ENCODE data around the gene CTCF.
A peak's percentile ranks its signal among the peaks of the same experiment; 100 is the strongest.

CTCF gene

GRCh38 chr16:67542464-67542863, 19.9 kb upstream of the CTCF start:
- no peak overlapping the region for H3K9ac ChIP-seq (ENCODE audit: low read depth in 1 of 2, low read length in 2 of 2)
- no peaks in the 10 kb centered on the region for H3K9me3 ChIP-seq (ENCODE audit: control insufficient read depth in 1 of 2, low read length in 2 of 2)
- no peak overlapping the region for H3K27ac ChIP-seq (ENCODE audit: low read depth, low read length)
- peaks cover 25 to 47% of the 10 kb centered on the region in 2 donors for H3K4me1 ChIP-seq (ENCODE audit: control insufficient read depth in 1 of 2, insufficient read depth in 2 of 2, low read length in 2 of 2)
- H3K4me3 ChIP-seq (ENCODE audit: low read depth in 1 of 2, low read length in 2 of 2) = no peak overlapping the region
- peaks cover 5 to 38% of the 10 kb centered on the region in 2 donors for H3K36me3 ChIP-seq (ENCODE audit: control insufficient read depth in 1 of 2, insufficient read depth in 2 of 2, low read length in 2 of 2)
- no peaks in the 10 kb centered on the region for H3K27me3 ChIP-seq (ENCODE audit: control insufficient read depth in 1 of 2, insufficient read depth in 2 of 2, low read length in 2 of 2)

GRCh38 chr16:67543036-67543435, 19.3 kb upstream of the CTCF start:
- Histone ChIP-seq H3K9ac (ENCODE audit: low read depth in 1 of 2, low read length in 2 of 2) (no peak overlapping the region), H3K4me3 (ENCODE audit: low read depth in 1 of 2, low read length in 2 of 2) (no peak overlapping the region), H3K27ac (ENCODE audit: low read depth, low read length) (no peak overlapping the region), H3K36me3 (ENCODE audit: control insufficient read depth in 1 of 2, insufficient read depth in 2 of 2, low read length in 2 of 2) (peaks cover 5 to 38% of the 10 kb centered on the region in 2 donors), H3K9me3 (ENCODE audit: control insufficient read depth in 1 of 2, low read length in 2 of 2) (no peaks in the 10 kb centered on the region), H3K4me1 (ENCODE audit: control insufficient read depth in 1 of 2, insufficient read depth in 2 of 2, low read length in 2 of 2) (peaks cover 29 to 53% of the 10 kb centered on the region in 2 donors), H3K27me3 (ENCODE audit: control insufficient read depth in 1 of 2, insufficient read depth in 2 of 2, low read length in 2 of 2) (no peaks in the 10 kb centered on the region)

- no peak overlapping the region for H3K27ac ChIP-seq (ENCODE audit: low read depth, low read length)
- H3K9ac ChIP-seq (ENCODE audit: low read depth in 1 of 2, low read length in 2 of 2) = no peak overlapping the region
- H3K4me1 ChIP-seq (ENCODE audit: control insufficient read depth in 1 of 2, insufficient read depth in 2 of 2, low read length in 2 of 2) = peaks cover 32 to 53% of the 10 kb centered on the region in 2 donors
- no peaks in the 10 kb centered on the region for H3K9me3 ChIP-seq (ENCODE audit: control insufficient read depth in 1 of 2, low read length in 2 of 2)
- no peak overlapping the region for H3K4me3 ChIP-seq (ENCODE audit: low read depth in 1 of 2, low read length in 2 of 2)
- peaks cover 5 to 38% of the 10 kb centered on the region in 2 donors for H3K36me3 ChIP-seq (ENCODE audit: control insufficient read depth in 1 of 2, insufficient read depth in 2 of 2, low read length in 2 of 2)
- no peaks in the 10 kb centered on the region for H3K27me3 ChIP-seq (ENCODE audit: control insufficient read depth in 1 of 2, insufficient read depth in 2 of 2, low read length in 2 of 2)
Measured at GRCh38 chr16:67543582-67543981, 18.7 kb upstream of the CTCF start.

GRCh38 chr16:67544329-67544841, 17.9 kb upstream of the CTCF start:
- peaks cover 25 to 47% of the 10 kb centered on the region in 2 donors for H3K4me1 ChIP-seq (ENCODE audit: control insufficient read depth in 1 of 2, insufficient read depth in 2 of 2, low read length in 2 of 2)
- peaks cover 5 to 38% of the 10 kb centered on the region in 2 donors for H3K36me3 ChIP-seq (ENCODE audit: control insufficient read depth in 1 of 2, insufficient read depth in 2 of 2, low read length in 2 of 2)
- H3K27ac ChIP-seq (ENCODE audit: low read depth, low read length) = no peak overlapping the region

GRCh38 chr16:67544844-67545664, 17.3 kb upstream of the CTCF start:
- H3K4me3 ChIP-seq (ENCODE audit: low read depth in 1 of 2, low read length in 2 of 2) = no peak overlapping the region
- H3K4me1 ChIP-seq (ENCODE audit: control insufficient read depth in 1 of 2, insufficient read depth in 2 of 2, low read length in 2 of 2) = peaks cover 21 to 40% of the 10 kb centered on the region in 2 donors
- H3K27ac ChIP-seq (ENCODE audit: low read depth, low read length) = no peak overlapping the region
- H3K27me3 ChIP-seq (ENCODE audit: control insufficient read depth in 1 of 2, insufficient read depth in 2 of 2, low read length in 2 of 2) = no peaks in the 10 kb centered on the region
- H3K9ac ChIP-seq (ENCODE audit: low read depth in 1 of 2, low read length in 2 of 2) = no peak overlapping the region
- H3K9me3 ChIP-seq (ENCODE audit: control insufficient read depth in 1 of 2, low read length in 2 of 2) = no peaks in the 10 kb centered on the region
- peaks cover 5 to 33% of the 10 kb centered on the region in 2 donors for H3K36me3 ChIP-seq (ENCODE audit: control insufficient read depth in 1 of 2, insufficient read depth in 2 of 2, low read length in 2 of 2)

More at GRCh38 chr16:67544329-67544841, 17.9 kb upstream of the CTCF start:
- no peaks in the 10 kb centered on the region for H3K27me3 ChIP-seq (ENCODE audit: control insufficient read depth in 1 of 2, insufficient read depth in 2 of 2, low read length in 2 of 2)
- H3K9me3 ChIP-seq (ENCODE audit: control insufficient read depth in 1 of 2, low read length in 2 of 2) = no peaks in the 10 kb centered on the region
- H3K4me3 ChIP-seq (ENCODE audit: low read depth in 1 of 2, low read length in 2 of 2) = no peak overlapping the region
- no peak overlapping the region for H3K9ac ChIP-seq (ENCODE audit: low read depth in 1 of 2, low read length in 2 of 2)

- H3K27ac ChIP-seq (ENCODE audit: low read depth, low read length) = no peak overlapping the region
- H3K9ac ChIP-seq (ENCODE audit: low read depth in 1 of 2, low read length in 2 of 2) = no peak overlapping the region
- H3K4me1 ChIP-seq (ENCODE audit: control insufficient read depth in 1 of 2, insufficient read depth in 2 of 2, low read length in 2 of 2) = peaks cover 21 to 37% of the 10 kb centered on the region in 2 donors
- H3K36me3 ChIP-seq (ENCODE audit: control insufficient read depth in 1 of 2, insufficient read depth in 2 of 2, low read length in 2 of 2) = peaks cover 3 to 27% of the 10 kb centered on the region in 2 donors
- H3K27me3 ChIP-seq (ENCODE audit: control insufficient read depth in 1 of 2, insufficient read depth in 2 of 2, low read length in 2 of 2) = no peaks in the 10 kb centered on the region
- H3K4me3 ChIP-seq (ENCODE audit: low read depth in 1 of 2, low read length in 2 of 2) = no peak overlapping the region
- H3K9me3 ChIP-seq (ENCODE audit: control insufficient read depth in 1 of 2, low read length in 2 of 2) = no peaks in the 10 kb centered on the region
Measured at GRCh38 chr16:67545665-67546024, 16.7 kb upstream of the CTCF start.

GRCh38 chr16:67546091-67546501, 16.2 kb upstream of the CTCF start:
- Histone ChIP-seq H3K4me3 (ENCODE audit: low read depth in 1 of 2, low read length in 2 of 2) (no peak overlapping the region), H3K27ac (ENCODE audit: low read depth, low read length) (no peak overlapping the region), H3K9me3 (ENCODE audit: control insufficient read depth in 1 of 2, low read length in 2 of 2) (no peaks in the 10 kb centered on the region), H3K4me1 (ENCODE audit: control insufficient read depth in 1 of 2, insufficient read depth in 2 of 2, low read length in 2 of 2) (peaks cover 21 to 37% of the 10 kb centered on the region in 2 donors), H3K27me3 (ENCODE audit: control insufficient read depth in 1 of 2, insufficient read depth in 2 of 2, low read length in 2 of 2) (no peaks in the 10 kb centered on the region), H3K36me3 (ENCODE audit: control insufficient read depth in 1 of 2, insufficient read depth in 2 of 2, low read length in 2 of 2) (peaks cover 0 to 24% of the 10 kb centered on the region in 2 donors), H3K9ac (ENCODE audit: low read depth in 1 of 2, low read length in 2 of 2) (no peak overlapping the region)

GRCh38 chr16:67546761-67547422, 15.4 kb upstream of the CTCF start:
- no peaks in the 10 kb centered on the region for H3K9me3 ChIP-seq (ENCODE audit: control insufficient read depth in 1 of 2, low read length in 2 of 2)
- H3K4me1 ChIP-seq (ENCODE audit: control insufficient read depth in 1 of 2, insufficient read depth in 2 of 2, low read length in 2 of 2) = peaks cover 21 to 30% of the 10 kb centered on the region in 2 donors
- H3K27ac ChIP-seq (ENCODE audit: low read depth, low read length) = peak overlapping the region; percentile 42
- peak overlapping the region in 1 of 2 donors; percentile 17 for H3K4me3 ChIP-seq (ENCODE audit: low read depth in 1 of 2, low read length in 2 of 2)
- H3K9ac ChIP-seq (ENCODE audit: low read depth in 1 of 2, low read length in 2 of 2) = peak overlapping the region; percentile 41 to 49
- peaks cover 0 to 18% of the 10 kb centered on the region in 2 donors for H3K36me3 ChIP-seq (ENCODE audit: control insufficient read depth in 1 of 2, insufficient read depth in 2 of 2, low read length in 2 of 2)
- no peaks in the 10 kb centered on the region for H3K27me3 ChIP-seq (ENCODE audit: control insufficient read depth in 1 of 2, insufficient read depth in 2 of 2, low read length in 2 of 2)

- H3K36me3 ChIP-seq (ENCODE audit: control insufficient read depth in 1 of 2, insufficient read depth in 2 of 2, low read length in 2 of 2) = peaks cover 0 to 18% of the 10 kb centered on the region in 2 donors
- peak overlapping the region; percentile 42 for H3K27ac ChIP-seq (ENCODE audit: low read depth, low read length)
Measured at GRCh38 chr16:67547423-67548264, 14.7 kb upstream of the CTCF start.

More at GRCh38 chr16:67547423-67548264, 14.7 kb upstream of the CTCF start:
- Histone ChIP-seq H3K4me1 (ENCODE audit: control insufficient read depth in 1 of 2, insufficient read depth in 2 of 2, low read length in 2 of 2) (peaks cover 21 to 28% of the 10 kb centered on the region in 2 donors), H3K9ac (ENCODE audit: low read depth in 1 of 2, low read length in 2 of 2) (peak overlapping the region; percentile 41 to 49), H3K4me3 (ENCODE audit: low read depth in 1 of 2, low read length in 2 of 2) (peak overlapping the region in 1 of 2 donors; percentile 17), H3K9me3 (ENCODE audit: control insufficient read depth in 1 of 2, low read length in 2 of 2) (no peaks in the 10 kb centered on the region), H3K27me3 (ENCODE audit: control insufficient read depth in 1 of 2, insufficient read depth in 2 of 2, low read length in 2 of 2) (no peaks in the 10 kb centered on the region)
